ENCODE measurements around the gene PFAS.

- TF ChIP-seq EZH2 (IDR thresholded peaks at IDR 0.05) (no peak), POLR2AphosphoS5 (IDR thresholded peaks at IDR 0.05; ENCODE audit: borderline replicate concordance, low read depth, low read length) (no peak), FOXP2 (optimal IDR thresholded peaks at IDR 0.05; ENCODE audit: control extremely low read depth, extremely low read length, insufficient read depth) (no peak)
Observed at GRCh38 chr17:8310601-8311123, 61.6 kb downstream of the PFAS start.

Data from SK-N-MC (cell line).